Body of pancreas (tissue), 4 donors: Measurements from ENCODE around the gene ACAD9. TPM values are rescaled to one million over a fixed set of nuclear protein-coding genes. Genes with fewer than 3 reads are reported as not detected.

Experiments
- ATAC-seq: fragments of 150-250 bp; one replicate; pipeline ENCODE4 v1.9.1; 2016
- DNase-seq, 4 donors: peaks; one replicate each; pipeline ENCODE4 v3.0.0-alpha.2; 2019
- H3K27ac ChIP-seq, 4 donors: fragments of 200-600 bp; sonication (generic); 1 replicate in 3 of 4; 2 replicates in 1 of 4; pipeline versions ENCODE4 v1.5.1 to v1.6.1; 2016 to 2019; ENCODE audit warnings: mild to moderate bottlenecking in 1 of 4, mixed read lengths in 1 of 4, moderate library complexity in 1 of 4
- H3K27me3 ChIP-seq, 2 donors: fragments of 200-600 bp; sonication (generic); one replicate each; pipeline ENCODE4 v1.6.0; 2016; ENCODE audit warnings: mild to moderate bottlenecking in 1 of 2
- H3K36me3 ChIP-seq, 2 donors: fragments of 200-600 bp; sonication (generic); replicated peaks in 1 of 2; 2 replicates each; pipeline ENCODE4 v1.5.1; 2016; ENCODE audit warnings: low read depth in 2 of 2; ENCODE audit not compliant: insufficient read depth in 1 of 2
- H3K4me1 ChIP-seq: fragments of 200-600 bp; sonication (generic); one replicate; pipeline ENCODE4 v1.6.0; 2016
- H3K4me3 ChIP-seq, 2 donors: fragments of 200-600 bp; sonication (generic); 1 replicate in 1 of 2; 2 replicates in 1 of 2; pipeline ENCODE4 v1.5.1; 2016 to 2019
- H3K9me3 ChIP-seq, 3 donors: fragments of 200-600 bp; sonication (generic); 1 replicate in 2 of 3; 2 replicates in 1 of 3; pipeline ENCODE4 v1.5.1; 2016
- CTCF ChIP-seq, 7 experiments: fragments of 450-650 bp in 4 of 7; fragments of 200-600 bp in 3 of 7; sonication (generic) in 3 of 7; IDR thresholded peaks; one replicate each; pipeline ENCODE4 v1.5.1; 2016 to 2019; ENCODE audit warnings: antibody characterized with exemption in 7 of 7
- POLR2A ChIP-seq, 3 donors: fragments of 450-650 bp; IDR thresholded peaks; one replicate each; pipeline ENCODE4 v1.6.1; 2016; ENCODE audit warnings: antibody characterized with exemption in 3 of 3, mild to moderate bottlenecking in 2 of 3
- WGBS, 2 donors: methylation state at CpG; one replicate each; pipeline ENCODE4 v1.1.5; 2017; 5-methylcytosine and 5-hydroxymethylcytosine counted together
- intact Hi-C: fragments of 100-400 bp; cut with DNase I; formaldehyde crosslinking; loops from one replicate; pipeline ENCODE4 v1.15.1; 2023
- total RNA-seq, 2 donors: library from RNA; depleted of rRNA; stranded (reverse); fragments of >200 nt; gene quantifications; one replicate each; pipeline ENCODE4 v1.1.0, GENCODE V29; 2016

ACAD9 gene
- total RNA-seq, 2 donors from 2014 or later, result 22.8 to 46.5 TPM

GRCh38 chr3:128851601-128852000, 27.8 kb upstream of the ACAD9 start:
- ATAC-seq, result no peak
- TF ChIP-seq CTCF (IDR thresholded peaks at IDR 0.05) (no peak), POLR2A (IDR thresholded peaks at IDR 0.05) (no peak)
- Histone ChIP-seq H3K4me1 (no peaks in the 10 kb centered on the region), H3K9me3 (peaks cover 0 to 8% (median 0%) of the 10 kb centered on the region in 3 donors), H3K36me3 (no peaks in the 10 kb centered on the region), H3K27ac (no peak overlapping the region), H3K27me3 (no peaks in the 10 kb centered on the region), H3K4me3 (no peak overlapping the region)
- 48 to 70% methylated on average over 4 of the region's 4 CpGs for WGBS, 2 donors
- DNase-seq, result no peak
- intact Hi-C loops, result no loop called here

- no peak for TF ChIP-seq CTCF (IDR thresholded peaks at IDR 0.05)
- TF ChIP-seq POLR2A (IDR thresholded peaks at IDR 0.05), result no peak
- Histone ChIP-seq H3K27me3 (no peaks in the 10 kb centered on the region), H3K36me3 (no peaks in the 10 kb centered on the region), H3K4me1 (no peaks in the 10 kb centered on the region), H3K9me3 (peaks cover 0 to 16% (median 0%) of the 10 kb centered on the region in 3 donors), H3K4me3 (no peak overlapping the region), H3K27ac (no peak overlapping the region)
- no peak for ATAC-seq
- no peak for DNase-seq
- 90 to 100% methylated on average over 2 to 3 of the region's 5 CpGs for WGBS, 2 donors
- intact Hi-C loops, result no loop called here
These were observed 25.6 kb upstream of the ACAD9 start for GRCh38 chr3:128853826-128854225.

GRCh38 chr3:128854475-128854874, 24.9 kb upstream of the ACAD9 start:
- 83 to 89% methylated on average over 3 of the region's 3 CpGs for WGBS, 2 donors
- DNase-seq, result peak in 1 of 4 donors; percentile 44
- no peaks in the 10 kb centered on the region for H3K4me1 ChIP-seq
- TF ChIP-seq POLR2A (IDR thresholded peaks at IDR 0.05) (no peak), CTCF (IDR thresholded peaks at IDR 0.05) (no peak)
- peaks cover 0 to 23% (median 0%) of the 10 kb centered on the region in 3 donors for H3K9me3 ChIP-seq
- no peak overlapping the region for H3K4me3 ChIP-seq
- H3K27ac ChIP-seq, result no peak overlapping the region
- no peaks in the 10 kb centered on the region for H3K27me3 ChIP-seq
- no peaks in the 10 kb centered on the region for H3K36me3 ChIP-seq
- intact Hi-C loops, result no loop called here
- no peak for ATAC-seq

- H3K4me3 ChIP-seq, result no peak overlapping the region
- no peaks in the 10 kb centered on the region for H3K36me3 ChIP-seq
- ATAC-seq (no peak), DNase-seq (no peak)
- no peaks in the 10 kb centered on the region for H3K4me1 ChIP-seq
- peaks cover 0 to 33% (median 0%) of the 10 kb centered on the region in 3 donors for H3K9me3 ChIP-seq
- WGBS, 2 donors, result 45 to 72% methylated on average over 3 to 4 of the region's 4 CpGs
- H3K27me3 ChIP-seq, result no peaks in the 10 kb centered on the region
- H3K27ac ChIP-seq, result no peak overlapping the region
- intact Hi-C loops, result no loop called here
- no peak for TF ChIP-seq CTCF (IDR thresholded peaks at IDR 0.05)
- no peak for TF ChIP-seq POLR2A (IDR thresholded peaks at IDR 0.05)
These were observed 23.9 kb upstream of the ACAD9 start for GRCh38 chr3:128855569-128855968.

GRCh38 chr3:128858167-128858566, 21.3 kb upstream of the ACAD9 start:
- WGBS, 2 donors, result 87 to 88% methylated on average over 3 of the region's 3 CpGs
- Histone ChIP-seq H3K4me1 (no peaks in the 10 kb centered on the region), H3K4me3 (no peak overlapping the region), H3K9me3 (peaks cover 0 to 33% (median 0%) of the 10 kb centered on the region in 3 donors), H3K27ac (no peak overlapping the region), H3K36me3 (no peaks in the 10 kb centered on the region), H3K27me3 (no peaks in the 10 kb centered on the region)
- intact Hi-C loops, result no loop called here
- no peak for DNase-seq
- ATAC-seq, result no peak
- no peak for TF ChIP-seq POLR2A (IDR thresholded peaks at IDR 0.05)
- TF ChIP-seq CTCF (IDR thresholded peaks at IDR 0.05), result no peak
